K562 (cell line): Measurements from ENCODE around the gene NHS. TPM values are rescaled to one million over a fixed set of nuclear protein-coding genes. Genes with fewer than 3 reads are reported as not detected.

Source experiments
- ATAC-seq: fragments of 200-7000 bp; cut with Tn5 transposase; 3 replicates; pipeline ENCODE4 v1.9.1; 2020; ENCODE audit warnings: moderate library complexity
- BruUV-seq: library from RNA; stranded (reverse); fragments of 400-500 nt; replicated peaks from 2 replicates; lab custom pipeline; 2021; lab: Mats Ljungman, UMichigan
- CTCF ChIA-PET: fragments of 300-600 bp; formaldehyde crosslinking; extraction: SDS; loops from one replicate; lab custom pipeline; 2021; ENCODE audit warnings: low intra/inter-chr PET ratio; lab: Yijun Ruan, JAX
- POLR2A ChIA-PET: fragments of 300-600, 350-650 bp; sonication (Branson Sonifier 250); formaldehyde crosslinking; extraction: SDS; loops from one replicate; lab custom pipeline; 2021; ENCODE audit warnings: antibody characterized with exemption, inconsistent platforms; lab: Yijun Ruan, JAX
- DNase-seq, 4 experiments: peaks; one replicate each; pipeline versions ENCODE4 v3.0.0 to v3.0.0-alpha.2; 2011 to 2018; ENCODE audit warnings: low spot score in 3 of 4, mixed read lengths in 3 of 4; ENCODE audit errors: extremely low read depth in 1 of 4
- FAIRE-seq: peaks from 2 replicates; lab custom pipeline; 2011; peaks lifted over from hg19 to GRCh38; lab: Jason Lieb, UNC
- H2AFZ ChIP-seq: 2 replicates; pipeline ENCODE4 v1.6.0; 2011; ENCODE audit warnings: low read depth, low read length, control low read depth, inconsistent platforms
- H3K27ac ChIP-seq: fragments of 200-600 bp; 3 replicates; pipeline ENCODE4 v1.8.0; 2011; ENCODE audit warnings: low read depth, mild to moderate bottlenecking, control low read depth, inconsistent platforms, low read length, moderate library complexity, mixed read lengths; ENCODE audit errors: extremely low read depth
- H3K27me3 ChIP-seq, 2 experiments: fragments of 300-600 bp in 1 of 2; 2 replicates in 1 of 2; 3 replicates in 1 of 2; pipeline versions ENCODE4 v1.6.0 to v1.8.0; 2011; ENCODE audit warnings: inconsistent platforms in 2 of 2, low read length in 2 of 2, mild to moderate bottlenecking in 1 of 2, mixed read lengths in 1 of 2, moderate library complexity in 1 of 2; ENCODE audit not compliant: control insufficient read depth in 2 of 2, insufficient read depth in 2 of 2
- H3K36me3 ChIP-seq: fragments of 300-600 bp; 3 replicates; pipeline ENCODE4 v1.8.0; 2011; ENCODE audit warnings: mild to moderate bottlenecking, low read length, inconsistent platforms; ENCODE audit not compliant: control insufficient read depth, insufficient read depth
- H3K4me1 ChIP-seq, 2 experiments: fragments of 200-600 bp in 1 of 2; replicated peaks in 1 of 2; 2 replicates in 1 of 2; 3 replicates in 1 of 2; pipeline versions ENCODE4 v1.5.1 to v1.8.0; 2011; ENCODE audit warnings: inconsistent platforms in 2 of 2, low read length in 2 of 2, mild to moderate bottlenecking in 1 of 2, mixed read lengths in 1 of 2, moderate library complexity in 1 of 2; ENCODE audit not compliant: control insufficient read depth in 2 of 2, insufficient read depth in 2 of 2
- H3K4me2 ChIP-seq: 2 replicates; pipeline ENCODE4 v1.6.1; 2011; ENCODE audit warnings: low read length, control low read depth, inconsistent platforms, mixed read lengths; ENCODE audit not compliant: insufficient read depth
- H3K4me3 ChIP-seq: fragments of 200-600 bp; sonication (generic), shearing (Covaris generic); 2 replicates; pipeline ENCODE4 v1.5.1; 2016; ENCODE audit warnings: control low read depth, inconsistent platforms
- H3K79me2 ChIP-seq: fragments of 200-600 bp; 3 replicates; pipeline ENCODE4 v1.8.0; 2011; ENCODE audit warnings: low read length, inconsistent platforms; ENCODE audit not compliant: control insufficient read depth, insufficient read depth
- H3K9ac ChIP-seq, 2 experiments: 2 replicates each; pipeline versions ENCODE4 v1.6.0 to v1.6.1; 2011; ENCODE audit warnings: low read depth in 2 of 2, low read length in 2 of 2, control low read depth in 1 of 2, inconsistent platforms in 1 of 2, mild to moderate bottlenecking in 1 of 2, mixed read lengths in 1 of 2; ENCODE audit not compliant: insufficient read depth in 1 of 2
- H3K9me1 ChIP-seq: one replicate; pipeline ENCODE4 v1.6.0; 2011; ENCODE audit warnings: inconsistent platforms, mild to moderate bottlenecking, low read length, moderate library complexity; ENCODE audit not compliant: control insufficient read depth, insufficient read depth
- H3K9me3 ChIP-seq: replicated peaks from 2 replicates; pipeline ENCODE4 v1.5.1; 2011; ENCODE audit warnings: low read depth, low read length, inconsistent platforms; ENCODE audit not compliant: control insufficient read depth, insufficient read depth
- H4K20me1 ChIP-seq: replicated peaks from 2 replicates; pipeline ENCODE4 v1.6.1; 2011; ENCODE audit warnings: low read length, inconsistent platforms, mixed read lengths; ENCODE audit not compliant: control insufficient read depth, insufficient read depth
- CTCF ChIP-seq, 3 experiments: IDR thresholded peaks in 2 of 3; conservative IDR thresholded peaks in 1 of 3; 2 replicates each; pipeline ENCODE4 v1.5.1; 2011 to 2012; ENCODE audit warnings: low read length in 3 of 3, mild to moderate bottlenecking in 3 of 3, control low read depth in 2 of 3, improper control_type of control experiment in 1 of 3, inconsistent platforms in 1 of 3, low read depth in 1 of 3, mixed read lengths in 1 of 3, moderate library complexity in 1 of 3; ENCODE audit not compliant: insufficient read depth in 2 of 3
- MTA1 ChIP-seq: fragments of 450-650 bp; IDR thresholded peaks from 2 replicates; pipeline ENCODE4 v1.6.1; 2017; ENCODE audit warnings: borderline replicate concordance
- NBN ChIP-seq: fragments of 450-650 bp; IDR thresholded peaks from 2 replicates; pipeline ENCODE4 v1.6.1; 2016; ENCODE audit warnings: low read depth, mild to moderate bottlenecking
- PTRF ChIP-seq: fragments of 450-650 bp; IDR thresholded peaks from 2 replicates; pipeline ENCODE4 v1.6.1; 2016; ENCODE audit warnings: mild to moderate bottlenecking, missing genetic modification characterization, missing compliant biosample characterization
- RAD21 ChIP-seq, 2 experiments: fragments of 250-450 bp in 1 of 2; fragments of 450-650 bp in 1 of 2; sonication (Bioruptor Pico) in 1 of 2; formaldehyde crosslinking in 1 of 2; IDR thresholded peaks in 1 of 2; conservative IDR thresholded peaks in 1 of 2; 2 replicates each; pipeline versions ENCODE4 v1.4.0 to v1.8.0; 2020 to 2022; ENCODE audit warnings: mild to moderate bottlenecking in 2 of 2, moderate library complexity in 1 of 2
- TAF1 ChIP-seq: IDR thresholded peaks from 2 replicates; pipeline ENCODE4 v1.6.1; 2011; ENCODE audit warnings: mild to moderate bottlenecking, low read length, moderate library complexity; ENCODE audit not compliant: insufficient read depth, control insufficient read depth, severe bottlenecking; ENCODE audit errors: extremely low read depth
- XRCC5 ChIP-seq: fragments of 200-400 bp; formaldehyde crosslinking; IDR thresholded peaks from 2 replicates; pipeline ENCODE4 v1.6.1; 2017; ENCODE audit warnings: low read depth, mild to moderate bottlenecking, low read length
- ZNF280A ChIP-seq: fragments of 450-650 bp; IDR thresholded peaks from 2 replicates; pipeline ENCODE4 v1.6.1; 2018; ENCODE audit warnings: mild to moderate bottlenecking, low read depth; ENCODE audit not compliant: partially characterized antibody
- WGBS: fragments of 100-300 bp; shearing (Covaris generic); methylation state at CpG from one replicate; pipeline ENCODE4 v1.1.6; 2016; ENCODE audit warnings: low coverage, mixed read lengths; ENCODE audit not compliant: insufficient coverage; ENCODE audit errors: missing lambda C conversion rate; 5-methylcytosine and 5-hydroxymethylcytosine counted together
- in situ Hi-C: fragments of 300-500 bp; cut with MboI; formaldehyde crosslinking; loops from 4 replicates; pipeline ENCODE4 v1.15.0; 2018; ENCODE audit warnings: inconsistent platforms, mixed read lengths
- intact Hi-C: fragments of 100-400 bp; cut with micrococcal nuclease; formaldehyde crosslinking; loops from 2 replicates; pipeline ENCODE4 v1.14.2; 2022
- polyA plus RNA-seq, 8 experiments: library from polyadenylated mRNA; depleted of rRNA in 4 of 8; stranded (reverse) in 5 of 8; unstranded in 3 of 8; fragments of >200 nt; fragmentation: Nextera tagmentation in 2 of 8; fragmentation: Illumina TruSeq in 1 of 8; extraction: Ambion mirVana in 2 of 8; extraction: Trizol in 1 of 8; gene quantifications; 2 replicates each; pipeline versions ENCODE4 v1.2.1 to v1.2.3, GENCODE V29; 2011 to 2014; ENCODE audit warnings: inconsistent platforms in 1 of 8, missing spikeins in 1 of 8
- total RNA-seq, 7 experiments: library from RNA; depleted of rRNA in 6 of 7; stranded (reverse); fragments of >200 nt in 6 of 7; fragmentation: Illumina TruSeq in 2 of 7; extraction: Trizol in 2 of 7; gene quantifications; 2 replicates each; pipeline versions ENCODE4 v1.2.1 to v1.2.3, GENCODE V29; 2011 to 2021; ENCODE audit warnings: low replicate concordance in 1 of 7

Gene NHS
- total and polyA plus RNA-seq, 9 of the 15 experiments (the other 6 are each of a cell fraction or from before 2014, with no cell fraction given) = 0.02 TPM; not detected in 8

GRCh38 chrX:17743913-17744312 lies 368.9 kb downstream of the NHS start (continued):
- TF ChIP-seq TAF1 (no peak), NBN (no peak), MTA1 (no peak), PTRF (tag) (no peak), ZNF280A (no peak)

GRCh38 chrX:17744896-17745523 lies 370.0 kb downstream of the NHS start:
- Histone ChIP-seq H3K4me2 (no peak overlapping the region), H2AFZ (no peak overlapping the region), H4K20me1 (no peaks in the 10 kb centered on the region), H3K27me3 (no peaks in the 10 kb centered on the region), H3K79me2 (no peaks in the 10 kb centered on the region), H3K4me3 (no peak overlapping the region), H3K27ac (no peak overlapping the region), H3K4me1 (no peaks in the 10 kb centered on the region), H3K36me3 (no peaks in the 10 kb centered on the region), H3K9me3 (no peaks in the 10 kb centered on the region), H3K9ac (no peak overlapping the region), H3K9me1 (no peaks in the 10 kb centered on the region)
- ChIA-PET POLR2A (no interaction called here), CTCF (interaction anchor here (0.6 to 0.7 kb wide), 2 partner anchors 633 to 1588 kb away, joined by 3 to 4 read pairs; no protein-coding TSS in a partner anchor)
- WGBS = 28% methylated on average over 2 of the region's 2 CpGs
- FAIRE-seq = no peak
- no peak for DNase-seq
- in situ Hi-C loops (no loop called here), intact Hi-C loops (loop anchor here (5.0 kb wide), 2 partner anchors 632 to 1592 kb away; no protein-coding TSS in a partner anchor)
- peak in 1 of 3 experiments; percentile 33; a peak in 1 of 6 replicates for TF ChIP-seq CTCF (IDR thresholded peaks at IDR 0.05 in 2 of 3, conservative IDR thresholded peaks at IDR 0.05 in 1 of 3; ENCODE audit: insufficient read depth in 2 of 3, low read depth in 1 of 3, low read length in 3 of 3)
- TF ChIP-seq RAD21 (CRISPR knock-in tag; conservative IDR thresholded peaks at IDR 0.05 in 1 of 2, IDR thresholded peaks at IDR 0.05 in 1 of 2) = peak in 1 of 2 experiments; percentile 45; a peak in 3 of 4 replicates
- TF ChIP-seq XRCC5 = no peak
- ATAC-seq = no peak
- no TSS peak for BruUV-seq
